ENCODE data around the gene SCN5A.

The SCN5A gene

GRCh38 chr3:38646630-38647029 lies 2.9 kb downstream of the SCN5A start:
- DNase-seq: no peak

- no peak for DNase-seq
Observed at GRCh38 chr3:38646062-38646461, 3.4 kb downstream of the SCN5A start.

GRCh38 chr3:38645601-38646000 lies 3.9 kb downstream of the SCN5A start:
- no peak for DNase-seq

- DNase-seq: no peak
Observed at GRCh38 chr3:38645076-38645475, 4.4 kb downstream of the SCN5A start.

- no peak for DNase-seq
Observed at GRCh38 chr3:38644662-38645053, 4.8 kb downstream of the SCN5A start.

GRCh38 chr3:38644016-38644661 lies 5.3 kb downstream of the SCN5A start:
- no peak for DNase-seq

- DNase-seq: no peak
Observed at GRCh38 chr3:38643592-38643991, 5.9 kb downstream of the SCN5A start.

GRCh38 chr3:38643090-38643489 lies 6.4 kb downstream of the SCN5A start:
- DNase-seq: no peak

GRCh38 chr3:38641461-38642110 lies 7.9 kb downstream of the SCN5A start:
- no peak for DNase-seq

- DNase-seq: no peak
Observed at GRCh38 chr3:38640661-38641452, 8.6 kb downstream of the SCN5A start.

- DNase-seq: no peak
Observed at GRCh38 chr3:38638354-38638753, 11.1 kb downstream of the SCN5A start.

GRCh38 chr3:38637906-38638305 lies 11.6 kb downstream of the SCN5A start:
- DNase-seq: no peak

GRCh38 chr3:38636881-38637280 lies 12.6 kb downstream of the SCN5A start:
- no peak for DNase-seq

- DNase-seq: no peak
Observed at GRCh38 chr3:38636464-38636863, 13.0 kb downstream of the SCN5A start.

GRCh38 chr3:38634111-38634510 lies 15.4 kb downstream of the SCN5A start:
- DNase-seq: no peak

- DNase-seq: no peak
Observed at GRCh38 chr3:38632989-38633388, 16.5 kb downstream of the SCN5A start.

GRCh38 chr3:38630606-38631005 lies 18.9 kb downstream of the SCN5A start:
- DNase-seq: no peak

- no peak for DNase-seq
Observed at GRCh38 chr3:38630070-38630469, 19.4 kb downstream of the SCN5A start.

- DNase-seq: no peak
Observed at GRCh38 chr3:38628835-38629234, 20.7 kb downstream of the SCN5A start.

GRCh38 chr3:38627956-38628355 lies 21.5 kb downstream of the SCN5A start:
- DNase-seq: no peak

- DNase-seq: no peak
Observed at GRCh38 chr3:38626171-38626570, 23.3 kb downstream of the SCN5A start.

- no peak for DNase-seq
Observed at GRCh38 chr3:38623539-38623938, 25.9 kb downstream of the SCN5A start.

GRCh38 chr3:38622336-38622735 lies 27.2 kb downstream of the SCN5A start:
- DNase-seq: no peak

GRCh38 chr3:38620236-38620635 lies 29.3 kb downstream of the SCN5A start:
- DNase-seq: no peak

Data from NCI-H1092 (cell line).